WTC11 (cell line): Measurements from ENCODE around the gene STAT3.

Source experiments
- CREM ChIP-seq: sonication (generic); formaldehyde crosslinking; IDR thresholded peaks from 2 replicates; pipeline ENCODE4 v1.8.1; 2022; ENCODE audit warnings: mild to moderate bottlenecking, missing genetic modification reagents, moderate library complexity
- CTCF ChIP-seq: fragments of 200-600 bp; IDR thresholded peaks from 2 replicates; pipeline ENCODE4 v1.8.0; 2022; ENCODE audit warnings: antibody characterized with exemption
- ELF4 ChIP-seq: sonication (generic); formaldehyde crosslinking; IDR thresholded peaks from 2 replicates; pipeline ENCODE4 v1.8.1; 2022; ENCODE audit warnings: low read depth, mild to moderate bottlenecking, moderate library complexity, missing genetic modification reagents
- GTF2I ChIP-seq: fragments of 250-450 bp; sonication (Bioruptor Pico); conservative IDR thresholded peaks from 2 replicates; pipeline ENCODE4 v1.4.0; 2021; ENCODE audit warnings: mild to moderate bottlenecking
- MAX ChIP-seq: sonication (generic); formaldehyde crosslinking; IDR thresholded peaks from 2 replicates; pipeline ENCODE4 v1.8.0; 2022; ENCODE audit warnings: mild to moderate bottlenecking, missing genetic modification reagents
- NR2C2 ChIP-seq: sonication (generic); formaldehyde crosslinking; IDR thresholded peaks from 2 replicates; pipeline ENCODE4 v1.8.0; 2022; ENCODE audit warnings: mild to moderate bottlenecking, missing genetic modification reagents
- NR3C1 ChIP-seq: sonication (generic); formaldehyde crosslinking; conservative IDR thresholded peaks from 2 replicates; pipeline ENCODE4 v1.8.1; 2023; ENCODE audit warnings: low read depth, mild to moderate bottlenecking, missing genetic modification reagents
- PRRX2 ChIP-seq: fragments of 250-450 bp; sonication (Bioruptor Pico); IDR thresholded peaks from 2 replicates; pipeline ENCODE4 v1.8.0; 2021; ENCODE audit warnings: mild to moderate bottlenecking
- RELA ChIP-seq: sonication (generic); formaldehyde crosslinking; IDR thresholded peaks from 2 replicates; pipeline ENCODE4 v1.8.1; 2022; ENCODE audit warnings: missing genetic modification reagents, mild to moderate bottlenecking, borderline replicate concordance
- TCF7 ChIP-seq: sonication (generic); formaldehyde crosslinking; IDR thresholded peaks from 2 replicates; pipeline ENCODE4 v1.8.0; 2022; ENCODE audit warnings: mild to moderate bottlenecking, low read depth, missing genetic modification reagents, moderate library complexity
- USF1 ChIP-seq: sonication (generic); formaldehyde crosslinking; IDR thresholded peaks from 2 replicates; pipeline ENCODE4 v1.8.0; 2022; ENCODE audit warnings: mild to moderate bottlenecking, missing genetic modification reagents
- ZNF121 ChIP-seq: sonication (generic); formaldehyde crosslinking; IDR thresholded peaks from 2 replicates; pipeline ENCODE4 v1.8.0; 2023; ENCODE audit warnings: missing genetic modification reagents
- ZNF281 ChIP-seq: sonication (generic); formaldehyde crosslinking; IDR thresholded peaks from 2 replicates; pipeline ENCODE4 v1.8.0; 2023; ENCODE audit warnings: mild to moderate bottlenecking, missing genetic modification reagents

GRCh38 chr17:42309986-42310786 is 78.1 kb downstream of the STAT3 start:
- TF ChIP-seq GTF2I (CRISPR knock-in tag) (no peak), TCF7 (CRISPR knock-in tag) (no peak), CREM (CRISPR knock-in tag) (no peak), NR2C2 (CRISPR knock-in tag) (no peak), CTCF (no peak), ELF4 (CRISPR knock-in tag) (no peak), ZNF121 (CRISPR knock-in tag) (no peak), MAX (CRISPR knock-in tag) (0 out of 2 replicates have a peak, but pooled peaks have one; percentile 26), ZNF281 (CRISPR knock-in tag) (no peak), RELA (CRISPR knock-in tag) (no peak), NR3C1 (CRISPR knock-in tag) (no peak), USF1 (CRISPR knock-in tag) (no peak), PRRX2 (no peak)
